GM19452 (cell line): ENCODE measurements around the gene SAP25.
"Not testable (repeated sequence)": the region's sequence is repeated elsewhere in the genome, so short reads cannot be mapped to it uniquely, and the experiment has no call there.

ENCODE experiments used
- ATAC-seq: cut with Tn5 transposase; IDR thresholded peaks from one replicate; pipeline ENCODE4 v1.9.1; 2021; ENCODE audit not compliant: unreplicated experiment

Gene SAP25

DNA sequence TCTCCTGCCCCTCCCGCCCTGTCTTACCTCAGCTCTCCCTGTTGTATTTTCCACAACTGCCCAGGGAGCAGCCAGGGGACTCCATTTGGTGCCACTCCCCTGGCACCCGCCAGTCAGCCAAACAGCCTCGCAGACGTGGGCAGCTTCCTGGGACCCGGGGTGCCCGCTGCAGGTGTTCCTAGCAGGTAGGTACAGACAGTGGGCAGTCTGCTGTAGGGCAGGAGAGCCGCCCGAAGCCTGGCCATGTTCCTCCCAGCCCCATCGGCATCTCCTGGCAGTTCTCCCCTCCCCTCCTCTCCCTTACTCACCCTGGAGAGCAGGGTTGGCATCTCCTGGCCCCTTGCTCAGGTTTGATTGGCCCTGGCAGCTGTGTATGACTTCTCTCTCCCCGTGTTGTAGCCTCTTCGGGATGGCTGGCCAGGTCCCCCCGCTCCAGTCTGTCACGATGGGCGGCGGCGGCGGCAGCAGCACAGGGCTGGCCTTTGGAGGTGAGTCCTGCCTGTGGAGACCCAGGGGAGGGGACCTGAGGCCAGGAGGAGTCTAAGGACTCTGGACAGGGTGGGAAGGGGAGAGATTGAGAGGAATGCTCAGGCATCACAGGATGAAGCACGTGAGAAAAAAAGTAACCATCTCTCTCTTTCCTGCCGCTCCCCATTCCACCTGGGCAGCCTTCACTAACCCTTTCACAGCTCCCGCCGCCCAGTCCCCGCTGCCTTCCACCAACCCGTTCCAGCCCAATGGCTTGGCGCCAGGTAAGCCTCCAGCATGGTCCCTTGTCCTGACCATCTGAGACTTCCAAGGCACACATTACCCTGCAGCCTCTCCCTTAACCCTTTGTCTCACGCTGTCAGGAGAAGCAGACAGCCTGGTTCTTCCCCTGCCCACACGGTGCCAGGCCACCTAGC lies 11.3 kb downstream of the SAP25 start:
- no peak for ATAC-seq

DNA sequence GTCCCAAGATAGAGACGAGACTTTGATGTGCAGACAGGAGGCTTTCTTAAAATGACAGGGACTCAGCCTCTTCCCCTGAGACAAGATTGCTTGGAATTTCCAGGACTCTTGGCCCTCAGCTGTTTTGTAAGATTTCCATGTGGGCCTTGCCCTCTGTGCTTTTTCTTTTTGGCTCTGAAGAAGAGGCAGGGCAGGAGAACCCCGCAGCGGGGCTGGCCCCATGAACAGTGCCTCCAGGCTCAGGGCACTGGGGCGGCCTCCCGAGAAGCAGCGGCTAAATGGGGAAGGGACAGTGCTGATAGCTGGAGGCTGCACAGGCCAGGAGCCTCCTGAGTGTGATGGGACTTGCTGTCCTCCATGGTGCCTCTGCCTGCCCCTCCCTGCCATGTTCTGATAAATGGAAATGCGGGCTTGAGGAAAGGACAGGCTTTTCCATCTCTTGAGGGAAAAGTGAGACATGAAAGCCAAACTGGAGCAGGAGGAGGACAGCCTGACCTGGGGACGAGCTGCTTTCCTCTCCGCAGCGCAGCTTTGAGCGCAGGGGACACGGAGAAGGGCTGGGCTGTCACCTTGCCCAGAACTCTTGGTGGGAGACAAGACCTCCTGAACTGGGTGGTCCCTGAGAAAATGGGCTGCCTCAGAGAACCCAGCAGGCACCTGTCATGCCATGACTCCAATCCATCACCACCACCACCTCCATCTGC lies 12.1 kb downstream of the SAP25 start:
- ATAC-seq, result no peak

DNA sequence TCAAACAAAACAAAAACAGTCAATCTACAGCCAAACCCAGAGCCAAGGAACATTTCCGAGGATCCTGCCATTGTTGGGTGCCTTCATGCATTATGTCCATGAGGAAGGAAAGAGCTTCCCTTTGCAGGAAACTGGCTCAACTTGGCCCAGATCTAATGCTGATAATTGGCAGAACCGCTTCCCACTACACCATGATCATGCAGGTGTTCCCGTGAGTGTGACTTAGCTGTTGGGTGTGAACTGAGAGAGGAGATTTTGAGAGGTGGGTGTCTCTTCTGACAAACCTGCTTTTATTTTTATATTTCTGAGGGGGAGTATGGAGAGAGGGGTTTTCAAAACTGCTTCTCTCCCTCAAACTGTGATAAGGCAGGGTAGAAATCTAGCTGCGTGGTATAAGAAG lies 14.6 kb downstream of the SAP25 start:
- no peak for ATAC-seq

DNA sequence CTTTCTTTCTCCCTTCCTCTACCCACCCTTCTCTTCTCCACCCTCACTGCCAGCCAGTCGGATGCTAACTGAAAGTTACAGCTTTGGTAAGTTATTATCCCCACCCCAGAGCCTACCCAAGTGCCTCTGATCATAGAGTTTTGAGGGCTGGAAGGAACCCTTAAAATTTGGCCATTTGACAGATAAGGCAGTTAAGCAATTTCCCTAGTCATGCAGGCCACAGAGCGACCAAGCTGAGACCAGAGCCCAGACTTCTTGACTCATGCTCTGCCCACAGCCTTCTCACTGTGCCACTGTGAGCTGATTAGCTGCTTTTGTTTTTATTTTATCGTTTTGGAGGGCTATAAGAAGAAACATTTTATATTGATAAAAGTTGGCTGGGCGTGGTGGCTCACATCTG lies 17.2 kb downstream of the SAP25 start:
- no peak for ATAC-seq

DNA sequence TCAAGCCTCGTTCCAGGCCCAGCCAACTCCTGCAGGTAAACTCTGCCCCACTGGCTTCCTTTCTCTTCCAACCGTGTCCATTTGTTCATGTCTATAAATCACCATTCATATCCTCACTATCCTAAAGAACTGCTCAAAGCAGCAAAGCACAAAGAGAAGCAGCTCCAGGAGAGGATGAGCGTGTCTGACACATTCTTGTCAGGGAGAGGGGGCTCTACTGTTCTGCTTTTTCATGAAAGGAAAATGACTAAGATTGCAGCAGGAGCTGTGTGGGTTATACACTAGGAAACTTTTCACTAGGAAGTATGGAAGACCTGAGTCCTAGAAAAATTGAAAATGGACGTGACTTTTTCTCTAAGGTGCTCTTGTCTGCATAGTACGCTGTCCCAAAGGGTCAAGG lies 18.0 kb downstream of the SAP25 start:
- ATAC-seq, result no peak

DNA sequence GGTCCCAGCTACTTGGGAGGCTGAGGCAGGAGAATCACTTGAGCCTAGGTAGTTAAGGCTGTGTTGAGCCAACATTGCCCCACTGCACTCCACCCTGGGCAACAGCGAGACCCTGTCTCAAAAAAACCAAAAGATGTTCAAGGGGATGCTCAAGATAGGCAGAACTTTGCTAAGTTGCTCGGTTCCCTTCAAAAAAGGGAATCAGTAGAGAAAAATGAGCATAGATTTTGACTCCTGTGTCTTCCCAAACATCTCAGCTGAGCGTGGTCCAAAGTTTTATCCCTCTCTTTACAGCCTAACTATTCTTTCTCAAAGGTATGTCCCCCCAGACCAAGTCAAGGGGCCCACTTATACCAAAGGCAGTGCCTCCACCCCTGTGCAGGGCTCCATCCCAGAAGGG lies 20.7 kb downstream of the SAP25 start:
- ATAC-seq, result no peak

DNA sequence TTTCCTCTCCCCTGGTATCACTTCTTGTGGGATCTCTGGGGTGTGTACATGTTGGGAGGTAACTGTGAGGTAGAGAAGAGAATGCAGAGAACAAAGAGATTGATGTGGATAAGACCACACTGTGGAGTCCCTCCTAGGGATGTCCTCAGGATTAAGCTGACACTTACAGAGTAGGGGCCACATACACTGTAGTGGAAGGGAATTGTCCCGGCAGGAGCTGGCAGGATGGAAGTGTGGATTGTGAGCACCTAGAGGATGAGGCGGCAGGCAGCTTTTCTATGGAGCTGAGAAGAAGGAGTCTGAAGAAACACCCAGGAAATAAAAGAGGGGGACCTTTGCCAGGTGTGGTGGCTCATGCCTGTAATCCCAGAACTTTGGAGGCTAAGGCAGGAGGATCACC lies 21.2 kb downstream of the SAP25 start:
- ATAC-seq, result no peak

DNA sequence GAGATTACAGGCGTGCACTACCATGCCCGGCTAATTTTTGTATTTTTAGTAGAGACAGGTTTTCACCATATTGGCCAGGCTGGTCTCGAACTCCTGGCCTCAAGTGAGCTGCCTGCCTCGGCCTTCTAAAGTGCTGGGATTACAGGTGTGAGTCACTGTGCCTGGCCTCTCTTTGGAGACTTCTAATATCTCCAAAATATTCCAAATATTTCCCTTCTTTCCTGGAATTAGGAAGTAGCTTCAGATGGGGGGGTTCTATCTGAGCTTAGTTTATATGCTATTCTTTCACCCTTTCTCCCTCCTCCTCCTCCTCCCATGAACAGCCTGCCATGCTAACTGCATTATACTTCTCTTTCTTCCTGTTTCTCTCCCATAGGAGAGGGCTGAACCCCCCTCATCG lies 25.3 kb downstream of the SAP25 start:
- not testable (repeated sequence) for ATAC-seq

DNA sequence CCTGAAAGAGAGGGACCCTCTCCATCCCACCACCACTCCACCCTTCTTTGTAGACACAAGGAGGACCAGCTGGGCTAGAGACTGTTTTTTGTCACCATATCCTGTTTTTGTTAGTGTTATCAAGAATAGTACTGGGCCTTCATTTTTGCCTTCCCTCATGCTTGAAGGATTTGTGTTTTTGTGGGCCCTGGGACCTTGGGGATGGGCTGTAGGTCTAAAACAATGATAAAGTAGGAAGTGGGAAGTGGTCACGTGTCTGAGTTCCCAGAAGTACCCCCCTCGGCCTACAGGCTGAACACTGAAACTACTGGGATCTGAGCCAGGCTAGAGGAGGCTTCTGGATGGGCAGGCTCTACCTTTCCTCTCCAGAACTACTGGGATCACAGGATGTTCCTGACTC lies 25.8 kb downstream of the SAP25 start:
- ATAC-seq, result no peak

DNA sequence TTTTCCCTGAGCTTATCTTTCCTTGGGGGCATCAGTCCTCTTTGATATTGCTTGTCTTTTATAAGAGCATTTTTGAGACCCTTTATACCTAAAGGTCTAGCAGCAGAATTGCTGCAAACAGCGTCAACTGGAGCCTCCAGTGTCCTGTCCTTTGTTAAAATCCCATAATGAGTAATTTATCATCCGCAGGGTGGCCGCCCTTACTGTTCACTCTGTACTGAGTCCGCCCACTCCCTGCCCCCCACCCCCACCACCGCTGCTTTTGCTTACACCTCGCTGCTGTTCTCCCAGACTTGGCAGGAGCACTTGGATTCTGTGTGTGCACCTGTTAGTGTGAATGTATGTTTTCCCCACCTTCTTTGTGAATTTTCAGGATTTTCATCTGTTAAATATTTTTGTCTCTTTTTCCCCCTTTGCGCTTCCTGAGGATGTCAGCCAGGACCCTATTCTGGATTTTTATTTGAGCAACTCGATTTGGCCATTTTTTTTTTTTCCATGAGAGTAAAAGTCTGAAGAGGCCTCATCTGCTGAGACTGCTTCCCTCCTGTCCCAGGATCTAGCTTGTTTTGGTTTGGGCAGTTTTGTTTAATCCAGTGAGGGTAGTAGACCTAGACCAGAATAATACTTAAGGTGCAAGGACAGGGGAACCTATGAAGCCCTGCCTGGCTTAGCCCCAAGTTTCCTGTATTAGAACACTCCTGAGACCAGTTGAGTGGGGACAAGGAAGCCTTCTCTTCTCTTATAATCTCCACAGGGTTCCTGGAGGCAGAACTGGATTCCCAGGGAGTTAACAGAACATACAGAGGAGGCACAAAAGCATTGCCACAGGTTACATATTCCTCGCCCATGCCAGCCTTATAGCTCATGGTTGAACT lies 26.5 kb downstream of the SAP25 start:
- ATAC-seq, result no peak

DNA sequence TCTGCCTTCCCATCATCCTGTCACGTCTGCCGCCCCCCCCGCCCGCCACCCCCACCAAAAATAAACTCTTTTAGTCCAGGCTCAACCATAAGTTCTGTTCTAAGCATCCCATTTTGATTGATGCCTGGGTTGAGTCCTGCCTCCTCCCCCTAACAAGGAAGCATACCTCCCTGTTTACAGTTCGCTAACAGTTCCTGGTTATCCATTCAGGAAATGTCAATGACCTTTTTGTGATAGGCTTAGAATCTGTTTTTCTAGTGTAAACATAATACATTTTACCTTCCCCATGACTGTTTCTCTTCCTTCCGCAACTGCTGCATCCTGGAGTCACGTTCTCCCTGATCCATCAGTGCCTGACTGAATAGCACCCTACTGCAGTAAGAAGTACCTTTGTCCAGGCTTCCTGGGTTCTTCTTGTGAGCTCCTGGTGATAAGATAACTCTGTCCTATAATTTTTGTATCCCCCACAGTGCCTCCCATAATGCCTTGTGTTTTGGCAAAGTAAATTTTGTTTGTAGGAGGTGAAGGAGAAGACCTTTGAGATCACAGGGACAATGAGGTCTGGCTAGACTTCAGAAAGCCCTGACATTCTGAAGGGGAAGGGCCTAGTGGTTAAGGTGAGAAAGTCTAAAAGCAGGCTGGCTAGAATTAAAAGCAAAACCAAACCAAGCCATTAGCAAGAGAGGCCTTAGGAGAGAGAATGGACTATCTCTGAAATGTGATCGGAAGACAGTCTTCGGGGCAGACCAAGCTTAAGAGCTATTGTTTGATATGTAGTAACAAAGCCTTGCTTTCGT lies 27.4 kb downstream of the SAP25 start:
- no peak for ATAC-seq

DNA sequence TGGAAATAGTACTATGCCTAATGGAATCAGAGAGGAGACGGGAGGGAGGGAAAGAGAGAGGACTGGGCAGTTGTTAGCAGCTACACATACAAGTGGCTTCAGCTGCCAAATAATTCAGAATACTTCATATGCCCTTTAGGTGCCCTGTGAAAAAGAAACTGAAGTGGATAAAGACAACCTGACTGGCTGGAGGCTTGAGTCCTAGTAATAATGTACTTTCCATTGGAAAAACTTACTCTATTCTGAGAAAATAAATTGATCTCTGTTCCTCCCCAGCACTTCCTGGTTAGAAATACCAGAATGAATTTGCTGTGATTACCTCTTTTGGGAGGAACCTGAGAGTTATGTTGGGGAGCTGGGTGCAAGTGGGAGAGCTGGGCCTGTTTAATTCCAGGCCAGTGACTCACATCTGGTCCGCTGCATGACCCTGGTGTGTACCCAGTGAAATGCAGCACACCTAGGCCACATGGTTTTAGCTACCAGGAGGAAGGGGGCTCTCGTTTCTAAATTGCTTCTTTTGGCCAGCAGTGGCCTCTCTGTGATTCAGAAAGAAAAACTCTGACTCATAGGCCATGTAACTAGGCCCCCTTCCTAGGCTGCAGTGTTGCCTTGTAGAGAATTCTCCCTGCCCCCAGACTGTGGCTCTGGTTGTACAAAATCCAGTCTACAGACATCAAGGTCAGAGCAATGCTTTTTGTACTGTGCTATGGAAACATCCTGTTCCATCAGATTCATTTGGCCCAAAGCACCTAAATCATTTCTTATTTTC lies 28.2 kb downstream of the SAP25 start:
- no peak for ATAC-seq

DNA sequence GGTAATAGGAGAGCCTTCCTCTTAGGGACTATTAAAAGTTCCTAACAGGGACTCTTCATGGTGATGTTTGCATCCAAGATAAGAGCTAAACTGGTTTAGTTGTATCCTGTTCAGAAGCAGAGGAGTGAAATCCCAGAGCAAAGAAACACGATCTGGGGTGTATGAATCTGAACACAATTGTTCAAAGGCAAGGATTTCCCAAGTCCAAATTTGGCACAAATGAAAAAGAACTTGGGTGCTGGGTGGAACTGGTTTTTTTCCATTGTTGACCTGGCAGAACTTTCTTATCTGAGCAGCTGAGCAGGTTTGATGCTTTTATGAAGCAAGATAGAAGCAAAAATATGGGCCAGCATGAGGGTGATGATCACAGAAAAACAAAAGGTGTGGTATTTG lies 28.7 kb downstream of the SAP25 start:
- no peak for ATAC-seq

DNA sequence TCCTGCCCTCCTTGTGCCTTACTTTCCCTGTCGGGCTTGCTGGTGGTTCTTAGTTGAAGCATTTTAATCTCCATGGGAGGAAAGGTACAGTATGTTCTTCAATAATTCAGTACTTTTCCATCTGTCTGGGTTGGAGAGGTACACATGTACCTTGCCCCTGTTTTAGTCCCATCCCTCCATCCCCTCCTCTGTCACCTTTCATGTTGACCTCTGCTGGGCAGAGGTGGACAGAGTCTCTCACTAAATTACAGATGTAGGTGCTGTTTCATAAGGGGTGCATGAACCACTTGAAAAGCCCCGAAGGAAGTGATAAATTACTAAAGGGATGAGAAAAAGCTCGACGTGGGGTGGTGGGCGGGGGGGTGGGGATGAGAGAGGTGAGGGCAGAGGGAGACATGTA lies 29.3 kb downstream of the SAP25 start:
- ATAC-seq, result no peak

DNA sequence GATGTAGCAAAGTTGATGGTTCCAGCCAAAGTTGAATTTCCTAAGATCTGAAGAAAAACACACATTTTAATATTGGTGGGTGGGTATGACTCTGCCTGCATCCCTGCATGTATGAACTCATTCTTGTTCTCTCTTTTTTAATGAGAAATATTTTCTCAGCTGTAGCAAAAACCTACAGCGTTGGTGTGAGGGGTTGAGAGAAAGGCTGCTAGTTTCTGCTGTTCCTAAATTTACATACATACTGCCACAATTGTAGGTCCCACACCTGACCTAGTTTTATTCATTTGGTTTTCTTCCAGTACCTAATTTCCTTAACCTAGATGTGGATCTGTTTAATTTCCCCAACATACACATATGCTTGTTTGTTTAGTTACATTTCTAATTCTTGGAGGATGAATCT lies 30.1 kb downstream of the SAP25 start:
- no peak for ATAC-seq

DNA sequence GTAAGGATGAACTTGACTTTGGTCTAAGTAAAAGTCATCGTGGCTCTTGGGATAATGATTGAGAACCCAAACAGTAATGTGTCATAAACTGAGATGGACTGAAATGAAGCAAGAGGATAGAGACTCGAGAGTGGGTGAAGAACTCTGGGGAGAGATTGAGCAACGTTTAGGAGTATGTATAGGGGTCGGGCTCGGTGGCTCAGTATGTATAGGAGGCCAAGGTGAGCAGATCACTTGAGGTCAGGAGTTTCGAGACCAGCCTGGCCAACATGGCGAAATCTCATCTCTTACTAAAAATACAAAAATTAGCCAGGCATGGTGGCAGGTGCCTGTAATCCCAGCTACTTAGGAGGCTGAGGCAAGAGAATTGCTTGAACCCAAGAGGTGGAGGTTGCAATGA lies 32.4 kb downstream of the SAP25 start:
- ATAC-seq, result not testable (repeated sequence)

DNA sequence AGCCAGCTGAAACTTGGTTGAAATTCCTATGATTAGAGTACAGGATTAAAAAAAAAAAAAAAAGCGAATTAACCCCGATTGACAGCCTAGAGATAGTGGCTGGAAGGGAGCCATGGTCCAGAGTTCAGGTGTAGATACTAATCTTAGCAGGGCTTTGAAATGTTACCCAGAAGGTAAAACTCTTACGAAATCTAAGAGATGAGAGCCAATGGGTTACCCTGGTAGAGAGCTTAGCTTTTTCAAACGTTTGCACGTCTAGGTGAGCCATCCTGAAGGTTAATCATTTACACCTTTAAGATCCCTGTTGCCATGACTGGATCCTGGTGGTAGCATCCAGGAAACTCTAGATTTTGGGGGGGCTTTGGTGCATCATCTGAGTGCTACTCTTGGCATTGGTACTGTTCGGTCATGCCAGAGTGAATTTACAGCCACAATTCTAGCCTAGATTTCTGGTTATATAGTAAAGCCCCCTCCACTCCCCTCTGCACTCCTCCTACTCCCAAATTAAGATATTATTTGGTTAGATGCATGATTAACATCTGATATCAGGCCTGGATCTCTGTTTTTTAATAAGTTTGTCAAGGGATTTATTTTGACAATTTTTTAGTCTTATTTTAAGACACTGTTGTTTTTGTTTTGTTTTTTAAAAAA lies 33.5 kb downstream of the SAP25 start:
- no peak for ATAC-seq

DNA sequence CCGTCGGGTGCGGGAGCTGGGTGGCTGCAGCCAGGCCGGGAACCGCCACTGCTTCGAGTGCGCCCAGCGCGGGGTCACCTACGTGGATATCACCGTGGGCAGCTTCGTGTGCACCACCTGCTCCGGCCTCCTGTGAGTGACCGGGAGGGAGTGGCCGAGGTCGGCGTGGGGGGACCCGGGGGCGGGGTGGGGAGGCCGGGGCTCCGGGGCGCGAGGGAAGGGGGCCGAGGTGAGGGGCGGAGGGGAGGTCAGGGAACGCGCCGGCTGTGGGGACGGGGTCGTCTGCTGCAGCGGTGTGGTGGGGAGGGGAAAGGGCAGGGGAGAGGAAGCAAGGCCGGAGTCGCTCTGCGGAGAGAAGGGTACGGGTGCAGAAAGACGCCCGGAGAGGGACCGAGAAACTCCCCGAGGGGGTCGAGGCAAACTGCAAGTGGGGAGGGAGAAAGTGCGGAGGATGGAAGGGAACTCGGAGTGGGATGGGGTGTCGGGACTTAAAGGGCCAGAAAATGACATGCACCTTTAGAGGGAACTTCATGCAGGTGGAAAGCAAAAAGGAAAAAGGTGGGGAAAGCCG lies 34.2 kb downstream of the SAP25 start:
- ATAC-seq, result no peak
